ENCODE measurements around the gene GPR62. TPM values are rescaled to one million over a fixed set of nuclear protein-coding genes. Genes with fewer than 3 reads are reported as not detected.
"Not testable (repeated sequence)": the region's sequence is repeated elsewhere in the genome, so short reads cannot be mapped to it uniquely, and the experiment has no call there.

GPR62 gene
- total RNA-seq, 1 donor from 2014 or later, result not detected

- ATAC-seq, result no peak
Measured at GRCh38 chr3:51971350-51971749, 16.2 kb downstream of the GPR62 start.

GRCh38 chr3:51974277-51974962, 19.2 kb downstream of the GPR62 start:
- ATAC-seq, result peak; percentile 26

- ATAC-seq, result peak; percentile 73
Measured at GRCh38 chr3:51974963-51975851, 20.0 kb downstream of the GPR62 start, which contains the start of gene ABHD14A. Gene ABHD14A, plus strand, starts transcription at chr3:51975064. Its CDS starts 72 bp downstream, at chr3:51975136.

GRCh38 chr3:51975852-51976549, 20.8 kb downstream of the GPR62 start:
- ATAC-seq, result no peak

- ATAC-seq, result peak; percentile 14
Measured at GRCh38 chr3:51977446-51978142, 22.4 kb downstream of the GPR62 start.

GRCh38 chr3:51978143-51978502, 22.9 kb downstream of the GPR62 start:
- ATAC-seq, result no peak

GRCh38 chr3:51980253-51980652, 25.1 kb downstream of the GPR62 start:
- ATAC-seq, result no peak

- peak; percentile 23 for ATAC-seq
Measured at GRCh38 chr3:51982352-51982837, 27.2 kb downstream of the GPR62 start.

GRCh38 chr3:51982838-51983577, 27.8 kb downstream of the GPR62 start, which contains the start of gene ACY1:
Gene ACY1, plus strand, starts transcription at chr3:51983535. Its CDS starts 530 bp downstream, at chr3:51984065.
- ATAC-seq, result peak; percentile 84

GRCh38 chr3:51983578-51984268, 28.5 kb downstream of the GPR62 start:
- ATAC-seq, result no peak

GRCh38 chr3:51984269-51984647, 29.1 kb downstream of the GPR62 start:
- ATAC-seq, result no peak

- ATAC-seq, result no peak
Measured at GRCh38 chr3:51985063-51985462, 29.9 kb downstream of the GPR62 start.

- no peak for ATAC-seq
Measured at GRCh38 chr3:51986010-51986947, 31.1 kb downstream of the GPR62 start.

- no peak for ATAC-seq
Measured at GRCh38 chr3:51987568-51987967, 32.4 kb downstream of the GPR62 start.

GRCh38 chr3:51988286-51989146, 33.3 kb downstream of the GPR62 start:
- no peak for ATAC-seq

- ATAC-seq, result not testable (repeated sequence)
Measured at GRCh38 chr3:51990501-51990971, 35.4 kb downstream of the GPR62 start.

- no peak for ATAC-seq
Measured at GRCh38 chr3:51992017-51992682, 37.0 kb downstream of the GPR62 start.

GRCh38 chr3:51993657-51994056, 38.5 kb downstream of the GPR62 start:
- not testable (repeated sequence) for ATAC-seq

Measured in esophagus mucosa (tissue), 1 donor.